GM18858 (cell line): ENCODE data around the gene HSBP1L1.
A peak's percentile ranks its signal among the peaks of the same experiment; 100 is the strongest.
"Not testable (repeated sequence)": the region's sequence is repeated elsewhere in the genome, so short reads cannot be mapped to it uniquely, and the experiment has no call there.

ENCODE experiments used
- ATAC-seq: cut with Tn5 transposase; IDR thresholded peaks from one replicate; pipeline ENCODE4 v1.9.1; 2021; ENCODE audit not compliant: unreplicated experiment

The HSBP1L1 gene

DNA sequence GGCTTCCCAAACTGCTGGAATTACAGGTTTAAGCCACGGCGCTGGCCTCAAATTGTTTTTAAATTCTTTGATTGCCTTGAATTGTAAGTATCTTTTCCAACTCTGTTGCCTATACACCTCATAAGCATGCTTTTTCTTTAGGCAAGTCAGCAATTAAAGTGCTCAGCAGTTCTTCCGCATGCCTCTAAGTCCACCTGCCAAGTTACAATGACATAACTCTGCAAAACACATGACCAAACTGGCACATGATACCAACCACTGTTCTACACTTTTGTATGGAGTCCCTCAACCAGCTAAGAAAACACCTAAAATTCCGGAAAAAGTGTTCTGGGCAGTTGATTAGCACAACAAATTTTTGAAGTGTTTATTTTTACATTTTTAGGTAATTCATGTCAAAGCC lies 18.8 kb downstream of the HSBP1L1 start:
- no peak for ATAC-seq

- no peak for ATAC-seq
Observed at GRCh38 chr18:79983793-79984192, 19.4 kb downstream of the HSBP1L1 start.

DNA sequence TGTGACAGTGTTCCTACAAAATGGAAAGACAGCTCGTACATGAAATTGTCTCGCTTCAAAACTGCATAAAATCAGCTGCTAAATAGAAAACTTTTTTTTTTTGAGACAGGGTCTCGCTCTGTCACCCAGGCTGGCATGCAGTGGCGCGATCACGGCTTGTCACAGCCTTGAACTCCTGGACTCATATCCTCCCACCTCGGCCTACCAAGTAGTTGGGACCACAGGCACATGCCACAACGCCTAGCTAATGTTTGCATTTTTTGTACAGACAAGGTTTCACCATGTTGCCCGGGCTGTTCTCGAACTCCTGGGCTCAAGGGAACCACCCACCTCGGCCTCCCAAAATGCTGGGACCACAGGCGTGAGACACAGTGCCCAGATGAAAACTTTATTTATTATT lies 20.7 kb downstream of the HSBP1L1 start:
- no peak for ATAC-seq

DNA sequence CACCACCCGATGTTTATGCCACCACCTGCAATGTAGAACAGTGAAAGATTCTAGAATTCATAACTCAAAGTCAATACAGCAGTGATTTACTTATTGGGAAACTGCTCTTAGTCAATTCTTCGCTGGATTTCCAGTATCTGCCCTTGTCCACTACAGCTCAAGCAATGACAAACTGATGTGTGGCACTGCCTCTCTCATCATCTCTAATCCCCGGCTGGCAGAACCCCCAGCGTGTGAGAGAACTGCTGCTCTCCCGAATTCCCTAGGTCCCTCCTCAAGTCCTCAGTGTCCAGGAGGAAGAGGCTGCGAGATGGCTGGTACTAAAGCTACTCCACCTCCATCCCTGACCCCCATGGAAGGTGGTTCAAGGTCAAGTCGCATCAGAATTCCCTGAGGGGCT lies 22.3 kb downstream of the HSBP1L1 start:
- ATAC-seq: no peak

DNA sequence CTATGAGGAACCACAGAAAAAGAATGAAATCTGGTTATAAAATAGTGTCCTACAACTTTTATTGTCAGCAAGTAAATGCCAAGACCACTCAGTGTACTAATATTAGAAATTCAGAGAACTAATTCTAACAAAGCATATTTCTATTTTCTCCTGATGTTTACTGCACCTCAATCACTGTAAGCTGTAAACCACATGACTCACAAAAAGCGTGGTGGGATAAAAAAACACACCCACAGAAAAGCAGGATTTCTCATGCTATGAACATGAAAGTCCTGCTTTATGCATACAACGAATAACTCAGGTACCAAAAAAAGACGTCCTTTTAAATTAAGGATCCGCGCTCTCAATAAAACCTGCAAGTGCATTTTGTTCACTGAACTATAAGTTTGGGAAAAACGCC lies 23.1 kb downstream of the HSBP1L1 start:
- no peak for ATAC-seq

- ATAC-seq: peak; percentile 38
Observed at GRCh38 chr18:79988071-79988450, 23.6 kb downstream of the HSBP1L1 start.

- ATAC-seq: peak; percentile 95
Observed at GRCh38 chr18:79988451-79989194, 24.2 kb downstream of the HSBP1L1 start, which contains the start of gene TXNL4A. Gene TXNL4A, minus strand, starts transcription at chr18:79988563. Its CDS starts 171 bp downstream, at chr18:79988392.

- no peak for ATAC-seq
Observed at GRCh38 chr18:79989195-79989497, 24.7 kb downstream of the HSBP1L1 start.

GRCh38 chr18:79991494-79991893 lies 27.1 kb downstream of the HSBP1L1 start:
- ATAC-seq: no peak

- ATAC-seq: not testable (repeated sequence)
Observed at GRCh38 chr18:79999701-80000100, 35.3 kb downstream of the HSBP1L1 start.

GRCh38 chr18:80000877-80001276 lies 36.4 kb downstream of the HSBP1L1 start:
- ATAC-seq: no peak

GRCh38 chr18:80002468-80002867 lies 38.0 kb downstream of the HSBP1L1 start:
- ATAC-seq: no peak

DNA sequence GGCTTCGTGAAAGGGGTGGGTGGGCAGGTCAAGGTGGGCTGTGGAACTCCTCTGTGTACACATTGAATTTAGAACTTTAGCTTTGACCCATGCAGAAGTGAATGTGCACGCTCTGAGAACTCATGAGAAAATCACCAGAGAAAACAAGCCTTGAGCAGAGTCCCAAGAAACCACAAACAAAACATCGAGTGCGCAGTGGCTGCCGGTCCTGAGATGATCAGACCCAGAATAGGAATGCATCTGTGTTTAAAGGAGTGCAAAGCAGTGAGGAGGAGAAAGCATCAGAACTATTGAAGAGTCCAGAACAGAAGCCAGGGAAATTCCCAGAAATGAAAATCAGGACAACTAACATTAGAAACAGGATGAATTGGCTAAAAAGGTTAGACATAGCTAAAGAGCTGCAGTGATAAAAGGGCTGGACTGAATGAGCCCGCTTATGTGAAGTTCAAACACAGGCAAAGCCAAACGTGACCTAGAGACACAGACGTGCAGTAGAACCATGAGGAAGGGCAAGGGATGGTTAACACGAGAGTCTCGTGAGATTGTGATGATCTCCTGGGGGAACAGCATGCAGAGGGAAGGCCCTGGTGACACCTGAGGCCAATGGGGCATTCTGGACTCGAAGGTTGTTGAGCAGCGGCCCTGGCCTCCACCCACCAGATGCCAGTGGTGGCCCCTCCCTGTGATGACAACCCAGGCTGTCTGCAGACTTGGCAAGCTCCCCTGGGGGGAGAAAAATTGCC lies 40.3 kb downstream of the HSBP1L1 start:
- ATAC-seq: no peak

DNA sequence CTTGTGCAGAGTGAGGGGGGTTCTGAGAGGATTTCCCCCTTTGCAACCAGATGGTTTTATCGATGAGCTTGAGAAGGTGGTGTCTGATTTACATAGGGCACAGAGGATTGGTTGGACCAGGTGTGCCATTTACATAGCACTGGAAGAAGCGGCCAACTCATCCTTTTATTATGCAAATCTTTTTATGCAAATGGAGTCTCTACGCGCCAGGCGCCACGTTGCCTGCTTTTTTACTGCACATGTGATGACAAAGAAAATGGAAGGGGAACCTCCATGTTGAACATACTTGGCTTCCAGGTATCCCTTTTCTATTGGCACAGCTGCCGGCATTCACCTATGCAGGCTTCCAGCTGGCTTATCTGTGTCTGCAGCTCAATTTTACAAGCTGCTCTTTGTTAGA lies 42.3 kb downstream of the HSBP1L1 start:
- ATAC-seq: no peak

GRCh38 chr18:80009661-80010550 lies 45.5 kb downstream of the HSBP1L1 start:
- no peak for ATAC-seq

DNA sequence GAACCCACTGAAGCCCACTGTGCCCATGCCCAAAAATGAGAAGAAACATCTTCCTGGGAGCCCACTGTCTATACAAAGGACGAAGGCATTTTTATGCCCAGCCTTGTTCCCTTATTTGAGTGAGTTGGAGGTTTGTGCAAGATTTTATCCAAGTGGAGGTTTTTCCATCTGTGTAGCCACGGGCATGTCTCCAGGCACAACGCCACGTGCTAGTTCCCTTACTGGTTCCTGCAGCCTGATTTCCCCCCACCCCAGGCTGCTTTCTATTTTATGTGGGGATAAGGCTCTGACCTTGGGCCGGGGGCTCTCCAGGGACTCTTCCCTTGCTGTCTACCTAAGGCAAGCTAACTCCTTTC lies 46.1 kb downstream of the HSBP1L1 start:
- ATAC-seq: no peak

- ATAC-seq: not testable (repeated sequence)
Observed at GRCh38 chr18:80011496-80012137, 47.2 kb downstream of the HSBP1L1 start.

DNA sequence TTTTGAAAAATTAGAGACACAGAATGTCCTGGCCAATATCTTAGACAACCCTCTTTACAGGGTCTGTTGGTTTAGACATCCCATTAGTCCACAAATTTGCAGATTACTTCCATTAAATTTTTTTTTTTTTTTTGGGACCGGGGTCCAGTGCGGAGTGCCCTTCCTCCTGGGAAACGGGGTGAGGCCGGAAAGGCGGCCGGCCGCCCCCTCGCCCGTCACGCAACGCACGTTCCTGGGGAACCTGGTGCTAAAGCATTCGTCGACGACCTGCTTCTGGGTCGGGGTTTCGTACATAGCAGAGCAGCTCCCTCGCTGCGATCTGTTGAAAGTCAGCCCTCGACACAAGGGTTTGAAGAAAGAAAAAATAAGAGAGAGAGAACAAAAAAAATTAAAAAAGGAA lies 48.3 kb downstream of the HSBP1L1 start:
- no peak for ATAC-seq
